Neural crest cell (in vitro differentiated cells): ENCODE results near the gene DDA1. TPM values are rescaled to one million over a fixed set of nuclear protein-coding genes. Genes with fewer than 3 reads are reported as not detected.
A peak's percentile ranks its signal among the peaks of the same experiment; 100 is the strongest.

ENCODE experiments used
- DNase-seq: peaks from one replicate; pipeline ENCODE4 v3.0.0; 2021; ENCODE audit warnings: low read depth, mixed read lengths, low spot score
- H3K27ac Mint-ChIP-seq: one replicate; pipeline ENCODE4 v1.8.0; 2021; ENCODE audit warnings: mild to moderate bottlenecking, mixed read lengths; ENCODE audit not compliant: unreplicated experiment
- H3K27me3 Mint-ChIP-seq: 2 replicates; pipeline ENCODE4 v1.8.0; 2021; ENCODE audit warnings: low read depth, mild to moderate bottlenecking, mixed read lengths
- H3K36me3 Mint-ChIP-seq: 2 replicates; pipeline ENCODE4 v1.8.0; 2021; ENCODE audit warnings: low read depth, mild to moderate bottlenecking, mixed read lengths
- H3K4me1 Mint-ChIP-seq: 2 replicates; pipeline ENCODE4 v1.8.0; 2021; ENCODE audit warnings: mixed read lengths
- H3K4me3 Mint-ChIP-seq: one replicate; pipeline ENCODE4 v1.8.0; 2021; ENCODE audit warnings: mild to moderate bottlenecking, mixed read lengths
- H3K9me3 Mint-ChIP-seq: 2 replicates; pipeline ENCODE4 v1.8.0; 2021; ENCODE audit warnings: mixed read lengths
- CTCF ChIP-seq: fragments of 200-600 bp; sonication (generic); conservative IDR thresholded peaks from 2 replicates; pipeline ENCODE4 v1.5.0; 2021; ENCODE audit warnings: antibody characterized with exemption, mild to moderate bottlenecking
- total RNA-seq: library from RNA; stranded (reverse); gene quantifications from 2 replicates; pipeline ENCODE4 v1.2.1, GENCODE V29; 2021

The DDA1 gene
- total RNA-seq, 1 donor from 2014 or later, result 44.9 TPM

- H3K27ac Mint-ChIP-seq, result peak overlapping the region; percentile 51
- DNase-seq, result no peak
- no peak overlapping the region for H3K4me3 Mint-ChIP-seq
- no peaks in the 10 kb centered on the region for H3K36me3 Mint-ChIP-seq
- H3K27me3 Mint-ChIP-seq, result no peaks in the 10 kb centered on the region
- H3K9me3 Mint-ChIP-seq, result no peaks in the 10 kb centered on the region
- TF ChIP-seq CTCF, result no peak
- peaks cover 18% of the 10 kb centered on the region for H3K4me1 Mint-ChIP-seq
Measured at GRCh38 chr19:17351815-17352435, 42.6 kb downstream of the DDA1 start.

- Mint-ChIP-seq H3K4me1 (peaks cover 15% of the 10 kb centered on the region), H3K36me3 (no peaks in the 10 kb centered on the region), H3K27me3 (no peaks in the 10 kb centered on the region), H3K27ac (peak overlapping the region; percentile 94), H3K9me3 (no peaks in the 10 kb centered on the region), H3K4me3 (no peak overlapping the region)
- no peak for DNase-seq
- no peak for TF ChIP-seq CTCF
Measured at GRCh38 chr19:17352608-17353280, 43.4 kb downstream of the DDA1 start.

- H3K9me3 Mint-ChIP-seq, result no peaks in the 10 kb centered on the region
- no peak for TF ChIP-seq CTCF
- no peak overlapping the region for H3K4me3 Mint-ChIP-seq
- DNase-seq, result no peak
- H3K27ac Mint-ChIP-seq, result peak overlapping the region; percentile 70
- no peaks in the 10 kb centered on the region for H3K27me3 Mint-ChIP-seq
- H3K4me1 Mint-ChIP-seq, result peaks cover 13% of the 10 kb centered on the region
- H3K36me3 Mint-ChIP-seq, result no peaks in the 10 kb centered on the region
Measured at GRCh38 chr19:17353386-17353785, 44.0 kb downstream of the DDA1 start.

- no peak for DNase-seq
- Mint-ChIP-seq H3K9me3 (no peaks in the 10 kb centered on the region), H3K4me1 (peaks cover 4% of the 10 kb centered on the region), H3K27me3 (no peaks in the 10 kb centered on the region), H3K4me3 (no peak overlapping the region), H3K27ac (peak overlapping the region; percentile 19), H3K36me3 (no peaks in the 10 kb centered on the region)
- TF ChIP-seq CTCF, result no peak
Measured at GRCh38 chr19:17357078-17357666, 47.8 kb downstream of the DDA1 start.

GRCh38 chr19:17357724-17358123 is 48.4 kb downstream of the DDA1 start:
- Mint-ChIP-seq H3K9me3 (peaks cover 3% of the 10 kb centered on the region), H3K36me3 (no peaks in the 10 kb centered on the region), H3K4me1 (peaks cover 2% of the 10 kb centered on the region), H3K27me3 (no peaks in the 10 kb centered on the region), H3K27ac (no peak overlapping the region), H3K4me3 (no peak overlapping the region)
- TF ChIP-seq CTCF, result no peak
- no peak for DNase-seq
